22Rv1 (cell line): ENCODE measurements around the gene UBE2B.

ENCODE experiments used
- ZFX ChIP-seq: fragments of 450-650 bp; IDR thresholded peaks from 2 replicates; pipeline ENCODE4 v1.6.1; 2017; ENCODE audit warnings: antibody characterized with exemption, borderline replicate concordance
- TF ChIP-seq, protein P1 (sequence below): fragments of 450-650 bp; IDR thresholded peaks from 2 replicates; pipeline ENCODE4 v1.5.1; 2017; ENCODE audit warnings: mild to moderate bottlenecking

GRCh38 chr5:134437340-134437846, 66.0 kb downstream of the UBE2B start:
- TF ChIP-seq, protein P1, sequence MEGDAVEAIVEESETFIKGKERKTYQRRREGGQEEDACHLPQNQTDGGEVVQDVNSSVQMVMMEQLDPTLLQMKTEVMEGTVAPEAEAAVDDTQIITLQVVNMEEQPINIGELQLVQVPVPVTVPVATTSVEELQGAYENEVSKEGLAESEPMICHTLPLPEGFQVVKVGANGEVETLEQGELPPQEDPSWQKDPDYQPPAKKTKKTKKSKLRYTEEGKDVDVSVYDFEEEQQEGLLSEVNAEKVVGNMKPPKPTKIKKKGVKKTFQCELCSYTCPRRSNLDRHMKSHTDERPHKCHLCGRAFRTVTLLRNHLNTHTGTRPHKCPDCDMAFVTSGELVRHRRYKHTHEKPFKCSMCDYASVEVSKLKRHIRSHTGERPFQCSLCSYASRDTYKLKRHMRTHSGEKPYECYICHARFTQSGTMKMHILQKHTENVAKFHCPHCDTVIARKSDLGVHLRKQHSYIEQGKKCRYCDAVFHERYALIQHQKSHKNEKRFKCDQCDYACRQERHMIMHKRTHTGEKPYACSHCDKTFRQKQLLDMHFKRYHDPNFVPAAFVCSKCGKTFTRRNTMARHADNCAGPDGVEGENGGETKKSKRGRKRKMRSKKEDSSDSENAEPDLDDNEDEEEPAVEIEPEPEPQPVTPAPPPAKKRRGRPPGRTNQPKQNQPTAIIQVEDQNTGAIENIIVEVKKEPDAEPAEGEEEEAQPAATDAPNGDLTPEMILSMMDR, result no peak
- TF ChIP-seq ZFX, result no peak
